Thyroid gland (tissue), 4 donors: Measurements from ENCODE around the gene CCT7. TPM values are rescaled to one million over a fixed set of nuclear protein-coding genes. Genes with fewer than 3 reads are reported as not detected.

Experiments
- DNase-seq, 2 donors: peaks; one replicate each; pipeline ENCODE4 v3.0.0-alpha.2; 2019
- H3K27ac ChIP-seq, 3 donors: fragments of 200-600 bp; sonication (generic); 1 replicate in 2 of 3; 2 replicates in 1 of 3; pipeline ENCODE4 v1.5.1; 2016 to 2019; ENCODE audit warnings: mild to moderate bottlenecking in 1 of 3, moderate library complexity in 1 of 3
- H3K27me3 ChIP-seq: fragments of 200-600 bp; sonication (generic); one replicate; pipeline ENCODE4 v1.5.1; 2019
- H3K36me3 ChIP-seq, 2 donors: fragments of 200-600 bp; sonication (generic); one replicate each; pipeline ENCODE4 v1.5.1; 2016 to 2019
- H3K4me1 ChIP-seq, 2 donors: fragments of 200-600 bp; sonication (generic); one replicate each; pipeline ENCODE4 v1.5.1; 2017 to 2019
- H3K4me3 ChIP-seq, 3 donors: fragments of 200-600 bp; sonication (generic); replicated peaks in 1 of 3; 1 replicate in 2 of 3; 2 replicates in 1 of 3; pipeline ENCODE4 v1.5.1; 2016; ENCODE audit warnings: mild to moderate bottlenecking in 1 of 3
- H3K9me3 ChIP-seq: fragments of 200-600 bp; sonication (generic); one replicate; pipeline ENCODE4 v1.5.1; 2017
- POLR2A ChIP-seq, 2 donors: fragments of 450-650 bp; IDR thresholded peaks; one replicate each; pipeline ENCODE4 v1.6.1; 2017; ENCODE audit warnings: antibody characterized with exemption in 2 of 2, mild to moderate bottlenecking in 2 of 2, moderate library complexity in 1 of 2
- WGBS, 2 donors: methylation state at CpG; one replicate each; pipeline ENCODE4 v1.1.5; 2017; 5-methylcytosine and 5-hydroxymethylcytosine counted together
- intact Hi-C: fragments of 100-400 bp; cut with DNase I; formaldehyde crosslinking; loops from one replicate; pipeline ENCODE4 v1.15.1; 2023
- total RNA-seq, 4 donors: library from RNA; depleted of rRNA; stranded (reverse); fragments of >200 nt; gene quantifications; one replicate each; pipeline ENCODE4 v1.2.3, GENCODE V29; 2016
- TF ChIP-seq, protein P1 (sequence below), 6 experiments: fragments of 200-600 bp in 3 of 6; fragments of 450-650 bp in 3 of 6; sonication (generic) in 3 of 6; IDR thresholded peaks; one replicate each; pipeline ENCODE4 v1.5.1; 2016 to 2019; ENCODE audit warnings: antibody characterized with exemption in 6 of 6, mild to moderate bottlenecking in 2 of 6, inconsistent platforms in 1 of 6, moderate library complexity in 1 of 6

CCT7 gene
- total RNA-seq, 4 donors from 2014 or later = 160 to 205 (median 189) TPM

DNA sequence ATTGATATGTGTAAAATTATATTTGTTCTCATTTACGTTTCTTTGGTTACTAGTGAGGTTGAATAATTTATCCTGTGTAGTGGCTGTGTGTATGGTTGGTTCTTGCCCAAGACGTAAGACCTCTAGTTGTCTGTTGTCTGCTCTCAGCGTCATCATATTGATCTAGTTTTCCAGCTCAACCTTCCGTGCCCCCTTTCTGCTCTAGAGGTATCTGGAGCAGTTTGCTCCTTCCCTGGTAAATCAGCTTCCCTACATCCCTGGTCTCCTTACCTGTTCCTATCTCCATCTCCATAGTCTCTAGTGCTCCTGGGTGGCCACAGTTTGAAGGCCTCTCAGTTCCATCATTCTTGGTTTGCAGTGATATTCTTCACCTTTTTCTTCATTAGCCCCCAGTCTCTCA lies 18.9 kb upstream of the CCT7 start:
- no peak for DNase-seq
- H3K27ac ChIP-seq = no peak overlapping the region
- no peak overlapping the region for H3K4me3 ChIP-seq
- WGBS, 2 donors = 84 to 90% methylated on average over 4 of the region's 4 CpGs
- H3K9me3 ChIP-seq = no peaks in the 10 kb centered on the region
- intact Hi-C loops = no loop called here
- H3K4me1 ChIP-seq = peaks cover 12 to 17% of the 10 kb centered on the region in 2 donors
- TF ChIP-seq, protein P1, sequence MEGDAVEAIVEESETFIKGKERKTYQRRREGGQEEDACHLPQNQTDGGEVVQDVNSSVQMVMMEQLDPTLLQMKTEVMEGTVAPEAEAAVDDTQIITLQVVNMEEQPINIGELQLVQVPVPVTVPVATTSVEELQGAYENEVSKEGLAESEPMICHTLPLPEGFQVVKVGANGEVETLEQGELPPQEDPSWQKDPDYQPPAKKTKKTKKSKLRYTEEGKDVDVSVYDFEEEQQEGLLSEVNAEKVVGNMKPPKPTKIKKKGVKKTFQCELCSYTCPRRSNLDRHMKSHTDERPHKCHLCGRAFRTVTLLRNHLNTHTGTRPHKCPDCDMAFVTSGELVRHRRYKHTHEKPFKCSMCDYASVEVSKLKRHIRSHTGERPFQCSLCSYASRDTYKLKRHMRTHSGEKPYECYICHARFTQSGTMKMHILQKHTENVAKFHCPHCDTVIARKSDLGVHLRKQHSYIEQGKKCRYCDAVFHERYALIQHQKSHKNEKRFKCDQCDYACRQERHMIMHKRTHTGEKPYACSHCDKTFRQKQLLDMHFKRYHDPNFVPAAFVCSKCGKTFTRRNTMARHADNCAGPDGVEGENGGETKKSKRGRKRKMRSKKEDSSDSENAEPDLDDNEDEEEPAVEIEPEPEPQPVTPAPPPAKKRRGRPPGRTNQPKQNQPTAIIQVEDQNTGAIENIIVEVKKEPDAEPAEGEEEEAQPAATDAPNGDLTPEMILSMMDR (IDR thresholded peaks at IDR 0.05) = no peak
- TF ChIP-seq POLR2A (IDR thresholded peaks at IDR 0.05) = no peak
- peaks cover 0 to 3% of the 10 kb centered on the region in 2 donors for H3K36me3 ChIP-seq
- H3K27me3 ChIP-seq = no peaks in the 10 kb centered on the region

DNA sequence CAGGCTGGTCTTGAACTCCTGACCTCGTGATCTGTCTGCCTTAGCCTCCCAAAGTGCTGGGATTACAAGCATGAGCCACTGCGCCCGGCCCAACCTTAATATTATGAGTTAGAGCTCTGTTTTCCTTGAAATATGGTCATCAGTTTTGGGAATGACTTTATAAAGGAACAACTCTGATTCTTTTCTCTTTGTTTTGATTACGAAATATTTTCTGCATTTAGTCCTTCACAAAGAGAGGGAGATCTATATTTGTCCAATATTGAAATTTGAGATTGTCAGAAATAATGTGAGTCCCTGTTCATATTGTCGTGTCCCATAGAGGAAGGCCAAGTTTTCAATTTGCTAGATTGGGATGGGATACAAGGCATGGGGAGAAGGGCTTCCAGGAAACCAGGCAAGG lies 16.9 kb upstream of the CCT7 start:
- no peak for TF ChIP-seq POLR2A (IDR thresholded peaks at IDR 0.05)
- TF ChIP-seq, protein P1 (IDR thresholded peaks at IDR 0.05) = no peak
- Histone ChIP-seq H3K36me3 (peaks cover 0 to 13% of the 10 kb centered on the region in 2 donors), H3K27ac (no peak overlapping the region), H3K4me3 (no peak overlapping the region), H3K27me3 (no peaks in the 10 kb centered on the region), H3K9me3 (no peaks in the 10 kb centered on the region), H3K4me1 (peaks cover 12 to 15% of the 10 kb centered on the region in 2 donors)
- intact Hi-C loops = no loop called here
- DNase-seq = no peak
- 95 to 98% methylated on average over 5 of the region's 5 CpGs for WGBS, 2 donors

DNA sequence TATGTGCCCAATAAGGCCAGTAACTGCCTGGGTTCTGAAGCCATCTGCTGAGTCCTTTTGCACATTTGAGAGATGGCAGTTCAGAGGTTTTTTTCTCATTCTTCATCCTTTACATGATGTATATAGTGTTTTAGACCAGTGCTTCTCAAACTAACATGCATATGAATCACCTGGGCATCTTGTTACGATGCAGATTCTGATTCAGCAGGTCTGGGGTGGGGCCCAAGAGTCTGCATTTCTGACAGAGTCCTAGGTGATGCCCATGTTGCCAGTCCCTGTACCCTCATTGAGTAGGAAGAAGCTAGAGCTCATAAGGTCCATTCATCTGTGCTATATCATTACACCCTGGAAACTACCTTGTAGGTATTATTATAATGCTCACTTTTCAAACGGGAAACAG lies 16.3 kb upstream of the CCT7 start:
- H3K27me3 ChIP-seq = no peaks in the 10 kb centered on the region
- H3K27ac ChIP-seq = no peak overlapping the region
- no peak overlapping the region for H3K4me3 ChIP-seq
- H3K4me1 ChIP-seq = peaks cover 8 to 12% of the 10 kb centered on the region in 2 donors
- DNase-seq = no peak
- H3K36me3 ChIP-seq = peaks cover 0 to 14% of the 10 kb centered on the region in 2 donors
- no peaks in the 10 kb centered on the region for H3K9me3 ChIP-seq
- TF ChIP-seq POLR2A (IDR thresholded peaks at IDR 0.05) = no peak
- TF ChIP-seq, protein P1 (IDR thresholded peaks at IDR 0.05) = no peak
- 94 to 96% methylated on average over 2 of the region's 2 CpGs for WGBS, 2 donors
- intact Hi-C loops = no loop called here

DNA sequence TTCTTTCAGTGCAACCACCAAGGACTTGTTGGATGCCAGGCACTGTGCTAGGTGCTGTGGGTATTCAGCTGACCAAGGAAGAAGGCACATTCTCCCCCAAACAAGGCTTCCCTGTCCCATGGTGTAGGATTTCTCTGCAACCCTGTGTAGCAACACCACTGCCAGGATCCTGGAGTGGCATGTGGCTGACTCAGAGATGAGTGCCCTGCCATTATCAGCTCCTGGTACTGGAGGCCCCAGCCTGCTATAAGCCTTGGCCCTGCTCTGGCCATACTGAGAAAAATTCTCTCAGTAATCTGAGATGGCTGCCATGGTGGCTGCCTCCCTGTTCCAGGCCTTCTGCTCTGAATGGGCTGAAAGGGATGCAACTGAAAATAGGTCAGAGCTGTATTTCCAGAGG lies 15.8 kb upstream of the CCT7 start:
- Histone ChIP-seq H3K4me3 (no peak overlapping the region), H3K27me3 (no peaks in the 10 kb centered on the region), H3K27ac (no peak overlapping the region), H3K4me1 (peaks cover 8 to 12% of the 10 kb centered on the region in 2 donors), H3K9me3 (no peaks in the 10 kb centered on the region), H3K36me3 (peaks cover 0 to 18% of the 10 kb centered on the region in 2 donors)
- no peak for TF ChIP-seq POLR2A (IDR thresholded peaks at IDR 0.05)
- TF ChIP-seq, protein P1 (IDR thresholded peaks at IDR 0.05) = no peak
- intact Hi-C loops = no loop called here
- no peak for DNase-seq

DNA sequence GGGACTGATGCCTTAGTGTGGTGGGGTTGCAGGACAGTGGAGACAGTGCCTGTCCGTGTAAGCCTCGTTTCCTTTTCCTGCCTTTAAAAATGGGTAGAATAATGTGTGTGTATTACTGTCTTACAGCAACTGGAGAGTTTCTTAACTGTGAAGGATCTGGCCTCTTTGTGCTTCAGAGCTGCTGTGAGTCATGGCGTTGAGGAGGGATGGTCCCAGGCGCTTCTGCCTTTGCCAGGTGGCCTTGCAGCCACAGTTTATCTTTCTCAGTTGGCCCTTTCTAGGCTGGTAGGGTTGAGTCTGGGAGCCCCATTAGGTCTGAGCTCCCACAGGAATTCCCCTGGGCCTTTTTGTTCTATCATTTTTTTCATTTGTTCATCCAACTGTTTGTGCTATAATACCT lies 10.3 kb upstream of the CCT7 start:
- WGBS, 2 donors = 86 to 96% methylated on average over 4 of the region's 4 CpGs
- Histone ChIP-seq H3K4me3 (no peak overlapping the region), H3K36me3 (peaks cover 0 to 29% of the 10 kb centered on the region in 2 donors), H3K27me3 (no peaks in the 10 kb centered on the region), H3K9me3 (no peaks in the 10 kb centered on the region), H3K27ac (no peak overlapping the region), H3K4me1 (no peaks in the 10 kb centered on the region)
- DNase-seq = no peak
- intact Hi-C loops = no loop called here
- TF ChIP-seq, protein P1 (IDR thresholded peaks at IDR 0.05) = no peak
- TF ChIP-seq POLR2A (IDR thresholded peaks at IDR 0.05) = no peak
